Measurements from ENCODE around the gene SLC9A9.

DNA sequence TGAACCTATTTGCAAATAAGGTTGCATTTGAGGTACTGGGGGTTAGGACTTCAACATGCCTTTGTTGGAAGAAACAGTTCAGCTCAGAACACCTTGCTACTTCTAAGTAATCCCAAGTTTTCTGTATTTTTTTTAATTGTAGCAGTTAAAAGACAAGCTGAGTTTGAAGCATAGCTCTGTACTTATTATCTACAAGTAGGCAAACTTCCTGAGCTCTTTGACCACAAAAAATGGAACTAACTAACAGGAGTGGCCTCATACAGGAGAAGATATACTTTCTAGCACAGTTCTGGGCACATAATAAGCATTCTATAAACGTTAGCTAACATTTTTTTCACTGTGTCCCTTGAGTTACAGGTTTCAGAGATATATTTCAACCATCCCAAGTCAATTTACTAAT is 569.5 kb downstream of the SLC9A9 start:
- TF ChIP-seq E2F4 (IDR thresholded peaks at IDR 0.05; ENCODE audit: low read depth, low read length) (no peak), CTCF (IDR thresholded peaks at IDR 0.05 in 2 of 3, conservative IDR thresholded peaks at IDR 0.05 in 1 of 3; ENCODE audit: control insufficient read depth in 2 of 3, extremely low read depth in 1 of 3, insufficient read depth in 1 of 3, low read depth in 3 of 3, low read length in 3 of 3) (no peak), HDAC6 (IDR thresholded peaks at IDR 0.05; ENCODE audit: unreplicated experiment) (no peak), EGR1 (IDR thresholded peaks at IDR 0.05; ENCODE audit: borderline replicate concordance in 1 of 2, low read depth in 2 of 2, low read length in 2 of 2) (no peak), CEBPB (IDR thresholded peaks at IDR 0.05; ENCODE audit: borderline replicate concordance in 1 of 2, low read depth in 2 of 2, low read length in 2 of 2) (no peak)
- TF ChIP-seq, protein P1, sequence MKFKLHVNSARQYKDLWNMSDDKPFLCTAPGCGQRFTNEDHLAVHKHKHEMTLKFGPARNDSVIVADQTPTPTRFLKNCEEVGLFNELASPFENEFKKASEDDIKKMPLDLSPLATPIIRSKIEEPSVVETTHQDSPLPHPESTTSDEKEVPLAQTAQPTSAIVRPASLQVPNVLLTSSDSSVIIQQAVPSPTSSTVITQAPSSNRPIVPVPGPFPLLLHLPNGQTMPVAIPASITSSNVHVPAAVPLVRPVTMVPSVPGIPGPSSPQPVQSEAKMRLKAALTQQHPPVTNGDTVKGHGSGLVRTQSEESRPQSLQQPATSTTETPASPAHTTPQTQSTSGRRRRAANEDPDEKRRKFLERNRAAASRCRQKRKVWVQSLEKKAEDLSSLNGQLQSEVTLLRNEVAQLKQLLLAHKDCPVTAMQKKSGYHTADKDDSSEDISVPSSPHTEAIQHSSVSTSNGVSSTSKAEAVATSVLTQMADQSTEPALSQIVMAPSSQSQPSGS (IDR thresholded peaks at IDR 0.05; ENCODE audit: low read length) = no peak
